IMR-90 (cell line): ENCODE data around the gene CELF5. TPM values are rescaled to one million over a fixed set of nuclear protein-coding genes. Genes with fewer than 3 reads are reported as not detected.

ENCODE experiments used
- ATAC-seq: fragments of 200-7000 bp; cut with Tn5 transposase; 2 replicates; pipeline ENCODE4 v1.9.1; 2020; ENCODE audit warnings: low read depth, mild to moderate bottlenecking, moderate library complexity
- BruUV-seq: library from RNA; stranded (reverse); fragments of 400-500 nt; replicated peaks from 2 replicates; lab custom pipeline; 2021; lab: Mats Ljungman, UMichigan
- CTCF ChIA-PET: fragments of 300-600 bp; formaldehyde crosslinking; extraction: SDS; loops from one replicate; lab custom pipeline; 2021; ENCODE audit warnings: antibody characterized with exemption; lab: Yijun Ruan, JAX
- POLR2A ChIA-PET: fragments of 300-600 bp; sonication (Branson Sonifier 250); formaldehyde crosslinking; loops from one replicate; lab custom pipeline; 2022; ENCODE audit warnings: antibody characterized with exemption; ENCODE audit not compliant: unreplicated experiment; lab: Charles Lee
- DNase-seq: peaks from one replicate; pipeline ENCODE4 v3.0.0; 2013
- H2AFZ ChIP-seq: replicated peaks from 2 replicates; pipeline ENCODE3; 2013; ENCODE audit warnings: low read length, mild to moderate bottlenecking; ENCODE audit not compliant: poor library complexity
- H2AK5ac ChIP-seq: 2 replicates; pipeline ENCODE4 v1.6.1; 2013; ENCODE audit warnings: low read depth, low read length, inconsistent platforms
- H2AK9ac ChIP-seq: replicated peaks from 2 replicates; pipeline ENCODE3; 2013; ENCODE audit warnings: mild to moderate bottlenecking, low read depth, low read length, moderate library complexity; ENCODE audit not compliant: poor library complexity
- H2BK120ac ChIP-seq: 2 replicates; pipeline ENCODE4 v1.6.1; 2013; ENCODE audit warnings: low read depth, low read length, inconsistent platforms
- H2BK15ac ChIP-seq: 3 replicates; pipeline ENCODE4 v1.6.1; 2013; ENCODE audit warnings: low read depth, low read length, inconsistent platforms
- H2BK20ac ChIP-seq: 2 replicates; pipeline ENCODE4 v1.6.1; 2013; ENCODE audit warnings: low read depth, mild to moderate bottlenecking, inconsistent platforms, low read length, moderate library complexity
- H2BK5ac ChIP-seq: 2 replicates; pipeline ENCODE4 v1.6.1; 2013; ENCODE audit warnings: mild to moderate bottlenecking, low read depth, low read length, inconsistent platforms; ENCODE audit not compliant: poor library complexity, severe bottlenecking
- H3K14ac ChIP-seq: replicated peaks from 2 replicates; pipeline ENCODE4 v1.6.1; 2013; ENCODE audit warnings: low read depth, low read length, inconsistent platforms
- H3K18ac ChIP-seq: 2 replicates; pipeline ENCODE4 v1.6.1; 2013; ENCODE audit warnings: low read depth, low read length, control low read depth
- H3K23ac ChIP-seq: 2 replicates; pipeline ENCODE4 v1.6.1; 2013; ENCODE audit warnings: low read depth, low read length, inconsistent platforms
- H3K27ac ChIP-seq: 2 replicates; pipeline ENCODE4 v1.5.1; 2013; ENCODE audit warnings: mild to moderate bottlenecking, control low read depth, low read length; ENCODE audit not compliant: insufficient read depth
- H3K27me3 ChIP-seq: 2 replicates; pipeline ENCODE4 v1.6.1; 2013; ENCODE audit warnings: low read length; ENCODE audit not compliant: control insufficient read depth, insufficient read depth
- H3K36me3 ChIP-seq: 2 replicates; pipeline ENCODE4 v1.6.1; 2013; ENCODE audit warnings: low read length, mixed read lengths; ENCODE audit not compliant: control insufficient read depth, insufficient read depth
- H3K4ac ChIP-seq: 2 replicates; pipeline ENCODE4 v1.6.1; 2013; ENCODE audit warnings: low read depth, low read length, inconsistent platforms
- H3K4me1 ChIP-seq: 2 replicates; pipeline ENCODE4 v1.6.1; 2013; ENCODE audit warnings: low read length, mixed read lengths; ENCODE audit not compliant: control insufficient read depth, insufficient read depth
- H3K4me2 ChIP-seq: 2 replicates; pipeline ENCODE4 v1.6.1; 2013; ENCODE audit warnings: low read depth, mild to moderate bottlenecking, control low read depth, low read length, moderate library complexity
- H3K4me3 ChIP-seq: 2 replicates; pipeline ENCODE4 v1.5.1; 2013; ENCODE audit warnings: low read depth, mild to moderate bottlenecking, control low read depth, low read length, moderate library complexity; ENCODE audit not compliant: insufficient read depth
- H3K56ac ChIP-seq: 2 replicates; pipeline ENCODE4 v1.6.1; 2013; ENCODE audit warnings: low read length, inconsistent platforms; ENCODE audit not compliant: insufficient read depth; ENCODE audit errors: extremely low read depth
- H3K79me1 ChIP-seq, 2 experiments: 2 replicates each; pipeline ENCODE4 v1.6.1; 2013; ENCODE audit warnings: low read length in 2 of 2, inconsistent platforms in 1 of 2, low read depth in 1 of 2
- H3K9ac ChIP-seq: 2 replicates; pipeline ENCODE4 v1.6.1; 2013; ENCODE audit warnings: low read depth, low read length, control low read depth
- H3K9me1 ChIP-seq: 2 replicates; pipeline ENCODE4 v1.6.1; 2013; ENCODE audit warnings: low read length, inconsistent platforms; ENCODE audit not compliant: insufficient read depth
- H3K9me3 ChIP-seq: 2 replicates; pipeline ENCODE4 v1.6.1; 2013; ENCODE audit warnings: low read length; ENCODE audit not compliant: control insufficient read depth, insufficient read depth
- H4K20me1 ChIP-seq: 2 replicates; pipeline ENCODE4 v1.6.1; 2013; ENCODE audit warnings: low read length, inconsistent platforms; ENCODE audit not compliant: insufficient read depth
- H4K5ac ChIP-seq: 2 replicates; pipeline ENCODE4 v1.6.1; 2013; ENCODE audit warnings: mild to moderate bottlenecking, low read depth, low read length, control low read depth
- H4K8ac ChIP-seq, 2 experiments: 2 replicates each; pipeline ENCODE4 v1.6.1; 2013; ENCODE audit warnings: low read depth in 2 of 2, low read length in 2 of 2, control low read depth in 1 of 2, inconsistent platforms in 1 of 2
- H4K91ac ChIP-seq: 2 replicates; pipeline ENCODE4 v1.6.1; 2013; ENCODE audit warnings: low read depth, low read length, inconsistent platforms; ENCODE audit not compliant: insufficient read depth
- BHLHE40 ChIP-seq: fragments of 150-350 bp; IDR thresholded peaks from 2 replicates; pipeline ENCODE4 v1.6.1; 2016; ENCODE audit warnings: mild to moderate bottlenecking, low read depth, low read length
- FOS ChIP-seq: fragments of 150-350 bp; IDR thresholded peaks from 2 replicates; pipeline ENCODE4 v1.6.1; 2016; ENCODE audit warnings: low read depth, low read length
- MAFK ChIP-seq: IDR thresholded peaks from 2 replicates; pipeline ENCODE4 v1.6.1; 2012; ENCODE audit warnings: low read depth, low read length, improper control_type of control experiment
- MAZ ChIP-seq: IDR thresholded peaks from 2 replicates; pipeline ENCODE4 v1.6.1; 2012; ENCODE audit warnings: low read depth, mild to moderate bottlenecking, low read length, improper control_type of control experiment, moderate library complexity, borderline replicate concordance
- NFE2L2 ChIP-seq: fragments of 150-350 bp; IDR thresholded peaks from 2 replicates; pipeline ENCODE4 v1.6.1; 2016; ENCODE audit warnings: low read depth, mild to moderate bottlenecking, low read length
- RCOR1 ChIP-seq: IDR thresholded peaks from 2 replicates; pipeline ENCODE4 v1.6.1; 2012; ENCODE audit warnings: mild to moderate bottlenecking, low read length, improper control_type of control experiment; ENCODE audit not compliant: insufficient replicate concordance
- RFX5 ChIP-seq: IDR thresholded peaks from 2 replicates; pipeline ENCODE4 v1.8.0; 2012; ENCODE audit warnings: low read depth, mild to moderate bottlenecking, low read length, moderate library complexity
- SMC3 ChIP-seq: fragments of 150-350 bp; IDR thresholded peaks from 2 replicates; pipeline ENCODE4 v1.6.1; 2016; ENCODE audit warnings: low read depth, mild to moderate bottlenecking, antibody characterized with exemption, low read length, moderate library complexity
- WGBS, 2 experiments: methylation state at CpG; one replicate each; pipeline versions ENCODE4 v1.1.5 to v1.1.7; 2013; ENCODE audit warnings: missing lambda C conversion rate in 2 of 2; ENCODE audit not compliant: insufficient read length in 1 of 2; ENCODE audit errors: extremely low coverage in 2 of 2; 5-methylcytosine and 5-hydroxymethylcytosine counted together
- dilution Hi-C: fragments of 300-500 bp; cut with HindIII; formaldehyde crosslinking; loops from one replicate; pipeline ENCODE4 v1.14.3; 2018; ENCODE audit warnings: low sequenced_read_pairs; ENCODE audit not compliant: unreplicated experiment
- in situ Hi-C: fragments of 300-500 bp; cut with MboI; formaldehyde crosslinking; loops from 3 replicates; pipeline ENCODE4 v1.14.3; 2019; ENCODE audit warnings: low sequenced_read_pairs, inconsistent platforms, mixed read lengths
- intact Hi-C: fragments of 100-400 bp; cut with micrococcal nuclease; formaldehyde crosslinking; loops from 2 replicates; pipeline ENCODE4 v1.10.0; 2022
- polyA plus RNA-seq, 3 experiments: library from polyadenylated mRNA; depleted of rRNA; stranded (reverse); fragments of >200 nt; gene quantifications; 2 replicates each; pipeline ENCODE4 v1.2.3, GENCODE V29; 2012; ENCODE audit warnings: low replicate concordance in 1 of 3
- total RNA-seq: library from RNA; depleted of rRNA; stranded (reverse); fragments of >200 nt; gene quantifications from 2 replicates; pipeline ENCODE4 v1.2.3, GENCODE V29; 2012
- TF ChIP-seq, protein P1 (sequence below): fragments of 150-350 bp; IDR thresholded peaks from 2 replicates; pipeline ENCODE4 v1.6.1; 2017; ENCODE audit warnings: mild to moderate bottlenecking, antibody characterized with exemption, low read length, low read depth
- TF ChIP-seq, protein P2 (sequence below): fragments of 150-350 bp; IDR thresholded peaks from 2 replicates; pipeline ENCODE4 v1.6.1; 2016; ENCODE audit warnings: low read depth, mild to moderate bottlenecking, low read length, moderate library complexity, borderline replicate concordance

Gene CELF5
- total and polyA plus RNA-seq, 2 of the 4 experiments (the other 2 are of a cell fraction) = 0.02 TPM; not detected in 1

DNA sequence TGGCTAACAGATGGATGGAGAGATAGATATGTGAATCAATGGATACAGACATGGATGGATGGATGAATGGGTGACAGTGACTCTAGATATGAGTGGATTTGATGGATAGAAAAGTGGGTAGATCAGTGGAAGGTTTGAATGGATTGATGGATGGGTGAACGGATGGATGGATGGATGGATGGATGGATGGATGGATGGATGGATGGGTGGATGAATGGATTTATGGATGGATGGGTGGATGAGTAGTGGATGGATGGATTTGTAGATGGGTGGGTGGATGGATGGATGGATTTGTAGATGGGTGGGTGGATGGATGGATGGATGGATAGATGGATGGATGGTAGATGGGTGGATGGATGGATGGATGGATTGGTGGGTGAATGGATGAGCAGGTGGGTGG is 6.8 kb downstream of the CELF5 start:
- no peak for DNase-seq
- in situ Hi-C loops = no loop called here
- H3K23ac ChIP-seq = no peak overlapping the region
- no peak overlapping the region for H3K4ac ChIP-seq
- H3K9me1 ChIP-seq = no peaks in the 10 kb centered on the region
- H2AFZ ChIP-seq = no peak overlapping the region
- H3K9ac ChIP-seq = no peak overlapping the region
- no peak overlapping the region for H2AK5ac ChIP-seq
- no peaks in the 10 kb centered on the region for H3K4me1 ChIP-seq
- peaks cover 47% of the 10 kb centered on the region for H3K27me3 ChIP-seq
- ChIA-PET CTCF (no interaction called here), POLR2A (no interaction called here)
- H3K36me3 ChIP-seq = no peaks in the 10 kb centered on the region
- TF ChIP-seq MAZ (no peak), MAFK (no peak), BHLHE40 (no peak), SMC3 (no peak), FOS (no peak), RCOR1 (no peak), NFE2L2 (no peak), RFX5 (no peak)
- TF ChIP-seq, protein P1, sequence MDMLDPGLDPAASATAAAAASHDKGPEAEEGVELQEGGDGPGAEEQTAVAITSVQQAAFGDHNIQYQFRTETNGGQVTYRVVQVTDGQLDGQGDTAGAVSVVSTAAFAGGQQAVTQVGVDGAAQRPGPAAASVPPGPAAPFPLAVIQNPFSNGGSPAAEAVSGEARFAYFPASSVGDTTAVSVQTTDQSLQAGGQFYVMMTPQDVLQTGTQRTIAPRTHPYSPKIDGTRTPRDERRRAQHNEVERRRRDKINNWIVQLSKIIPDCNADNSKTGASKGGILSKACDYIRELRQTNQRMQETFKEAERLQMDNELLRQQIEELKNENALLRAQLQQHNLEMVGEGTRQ = no peak
- TF ChIP-seq, protein P2, sequence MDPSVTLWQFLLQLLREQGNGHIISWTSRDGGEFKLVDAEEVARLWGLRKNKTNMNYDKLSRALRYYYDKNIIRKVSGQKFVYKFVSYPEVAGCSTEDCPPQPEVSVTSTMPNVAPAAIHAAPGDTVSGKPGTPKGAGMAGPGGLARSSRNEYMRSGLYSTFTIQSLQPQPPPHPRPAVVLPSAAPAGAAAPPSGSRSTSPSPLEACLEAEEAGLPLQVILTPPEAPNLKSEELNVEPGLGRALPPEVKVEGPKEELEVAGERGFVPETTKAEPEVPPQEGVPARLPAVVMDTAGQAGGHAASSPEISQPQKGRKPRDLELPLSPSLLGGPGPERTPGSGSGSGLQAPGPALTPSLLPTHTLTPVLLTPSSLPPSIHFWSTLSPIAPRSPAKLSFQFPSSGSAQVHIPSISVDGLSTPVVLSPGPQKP = no peak
- WGBS, 2 experiments = 79 to 80% methylated on average over 1 of the region's 1 CpG
- H4K8ac ChIP-seq = no peak overlapping the region
- no peak overlapping the region for H2BK20ac ChIP-seq
- no peaks in the 10 kb centered on the region; the same call in 1 of the 2 replicates for H3K9me3 ChIP-seq
- H3K79me1 ChIP-seq = no peaks in the 10 kb centered on the region
- H4K20me1 ChIP-seq = no peaks in the 10 kb centered on the region
- H2BK15ac ChIP-seq = no peak overlapping the region
- no peak overlapping the region for H3K4me3 ChIP-seq
- no peak overlapping the region for H3K27ac ChIP-seq
- H4K5ac ChIP-seq = no peak overlapping the region
- H2AK9ac ChIP-seq = no peak overlapping the region
- no peak overlapping the region for H3K4me2 ChIP-seq
- no peak overlapping the region for H2BK5ac ChIP-seq
- ATAC-seq = no peak
- no peak overlapping the region for H3K56ac ChIP-seq
- no TSS peak for BruUV-seq
- H2BK120ac ChIP-seq = no peak overlapping the region
- H3K14ac ChIP-seq = no peak overlapping the region
- dilution Hi-C loops = no loop called here
- no peak overlapping the region for H4K91ac ChIP-seq
- intact Hi-C loops = no loop called here
- H3K18ac ChIP-seq = no peak overlapping the region
